Peyer's patch (tissue), 4 donors: Measurements from ENCODE around the gene ZMYND10.
A peak's percentile ranks its signal among the peaks of the same experiment; 100 is the strongest.

ENCODE experiments used
- POLR2A ChIP-seq, 2 donors: fragments of 450-650 bp; IDR thresholded peaks; one replicate each; pipeline ENCODE4 v1.5.1; 2017; ENCODE audit warnings: antibody characterized with exemption in 2 of 2, mild to moderate bottlenecking in 2 of 2, moderate library complexity in 2 of 2
- TF ChIP-seq, protein P1 (sequence below), 6 experiments: fragments of 450-650 bp in 4 of 6; fragments of 200-600 bp in 2 of 6; sonication (generic) in 1 of 6; IDR thresholded peaks; one replicate each; pipeline ENCODE4 v1.5.1; 2017 to 2019; ENCODE audit warnings: antibody characterized with exemption in 6 of 6, mild to moderate bottlenecking in 3 of 6, moderate library complexity in 1 of 6

DNA sequence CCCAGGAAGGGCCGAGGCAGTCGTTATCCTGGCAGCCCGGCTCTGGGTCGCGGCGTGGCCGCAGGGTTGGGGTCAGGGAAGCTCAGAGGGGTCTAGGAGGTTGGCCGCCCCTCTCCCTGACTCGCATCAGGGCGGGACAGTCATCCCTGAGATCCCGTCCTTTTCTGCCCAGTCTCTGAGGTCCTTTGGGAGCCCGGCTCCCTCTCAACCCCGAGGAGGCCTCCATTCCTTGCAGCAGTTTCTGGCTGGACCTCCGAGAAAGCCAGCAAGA lies 23.5 kb downstream of the ZMYND10 start:
- TF ChIP-seq, protein P1, sequence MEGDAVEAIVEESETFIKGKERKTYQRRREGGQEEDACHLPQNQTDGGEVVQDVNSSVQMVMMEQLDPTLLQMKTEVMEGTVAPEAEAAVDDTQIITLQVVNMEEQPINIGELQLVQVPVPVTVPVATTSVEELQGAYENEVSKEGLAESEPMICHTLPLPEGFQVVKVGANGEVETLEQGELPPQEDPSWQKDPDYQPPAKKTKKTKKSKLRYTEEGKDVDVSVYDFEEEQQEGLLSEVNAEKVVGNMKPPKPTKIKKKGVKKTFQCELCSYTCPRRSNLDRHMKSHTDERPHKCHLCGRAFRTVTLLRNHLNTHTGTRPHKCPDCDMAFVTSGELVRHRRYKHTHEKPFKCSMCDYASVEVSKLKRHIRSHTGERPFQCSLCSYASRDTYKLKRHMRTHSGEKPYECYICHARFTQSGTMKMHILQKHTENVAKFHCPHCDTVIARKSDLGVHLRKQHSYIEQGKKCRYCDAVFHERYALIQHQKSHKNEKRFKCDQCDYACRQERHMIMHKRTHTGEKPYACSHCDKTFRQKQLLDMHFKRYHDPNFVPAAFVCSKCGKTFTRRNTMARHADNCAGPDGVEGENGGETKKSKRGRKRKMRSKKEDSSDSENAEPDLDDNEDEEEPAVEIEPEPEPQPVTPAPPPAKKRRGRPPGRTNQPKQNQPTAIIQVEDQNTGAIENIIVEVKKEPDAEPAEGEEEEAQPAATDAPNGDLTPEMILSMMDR (IDR thresholded peaks at IDR 0.05), result no peak
- peak in 1 of 2 donors; percentile 34 for TF ChIP-seq POLR2A (IDR thresholded peaks at IDR 0.05)
